Dendritic cell treated with granulocyte-macrophage colony-stimulating factor and Interleukin-4, amounts not matched to agents 40 ng/mL and 50 ng/mL, for 4 days (primary cell): ENCODE results near the gene EXD3.

Experiments used
- H3K27ac Mint-ChIP-seq: one replicate; pipeline ENCODE4 v1.8.0; 2022; ENCODE audit warnings: mild to moderate bottlenecking, mixed read lengths
- H3K27me3 Mint-ChIP-seq: one replicate; pipeline ENCODE4 v1.8.0; 2022; ENCODE audit warnings: mild to moderate bottlenecking, mixed read lengths
- H3K36me3 Mint-ChIP-seq: one replicate; pipeline ENCODE4 v1.8.0; 2022; ENCODE audit warnings: low read depth, mixed read lengths
- H3K4me1 Mint-ChIP-seq: one replicate; pipeline ENCODE4 v1.8.0; 2022; ENCODE audit warnings: low read depth, mixed read lengths
- H3K4me3 Mint-ChIP-seq: one replicate; pipeline ENCODE4 v1.8.0; 2022; ENCODE audit warnings: mild to moderate bottlenecking, moderate library complexity, mixed read lengths
- H3K9me3 Mint-ChIP-seq: one replicate; pipeline ENCODE4 v1.8.0; 2022; ENCODE audit warnings: mixed read lengths
- intact Hi-C: fragments of 100-400 bp; cut with micrococcal nuclease; formaldehyde crosslinking; loops from one replicate; pipeline ENCODE4 v1.15.0; 2022

The EXD3 gene

GRCh38 chr9:137319739-137320551 lies 103.0 kb downstream of the EXD3 start:
- no peaks in the 10 kb centered on the region for H3K9me3 Mint-ChIP-seq
- intact Hi-C loops = no loop called here
- H3K27me3 Mint-ChIP-seq = peaks cover 53% of the 10 kb centered on the region
- no peaks in the 10 kb centered on the region for H3K36me3 Mint-ChIP-seq
- H3K4me3 Mint-ChIP-seq = no peak overlapping the region
- peak overlapping the region; percentile 8 for H3K27ac Mint-ChIP-seq
- H3K4me1 Mint-ChIP-seq = peaks cover 15% of the 10 kb centered on the region

GRCh38 chr9:137319011-137319738 lies 103.8 kb downstream of the EXD3 start:
- H3K27ac Mint-ChIP-seq = no peak overlapping the region
- peaks cover 55% of the 10 kb centered on the region for H3K27me3 Mint-ChIP-seq
- no peak overlapping the region for H3K4me3 Mint-ChIP-seq
- H3K36me3 Mint-ChIP-seq = no peaks in the 10 kb centered on the region
- intact Hi-C loops = no loop called here
- H3K4me1 Mint-ChIP-seq = peaks cover 15% of the 10 kb centered on the region
- H3K9me3 Mint-ChIP-seq = no peaks in the 10 kb centered on the region

- peaks cover 15% of the 10 kb centered on the region for H3K4me1 Mint-ChIP-seq
- H3K36me3 Mint-ChIP-seq = no peaks in the 10 kb centered on the region
- H3K27ac Mint-ChIP-seq = no peak overlapping the region
- peaks cover 57% of the 10 kb centered on the region for H3K27me3 Mint-ChIP-seq
- no peaks in the 10 kb centered on the region for H3K9me3 Mint-ChIP-seq
- no peak overlapping the region for H3K4me3 Mint-ChIP-seq
- intact Hi-C loops = no loop called here
These were observed 104.4 kb downstream of the EXD3 start for GRCh38 chr9:137318602-137319001.

- H3K36me3 Mint-ChIP-seq = no peaks in the 10 kb centered on the region
- peaks cover 58% of the 10 kb centered on the region for H3K27me3 Mint-ChIP-seq
- H3K9me3 Mint-ChIP-seq = no peaks in the 10 kb centered on the region
- no peak overlapping the region for H3K4me3 Mint-ChIP-seq
- intact Hi-C loops = no loop called here
- peaks cover 15% of the 10 kb centered on the region for H3K4me1 Mint-ChIP-seq
- H3K27ac Mint-ChIP-seq = no peak overlapping the region
These were observed 105.0 kb downstream of the EXD3 start for GRCh38 chr9:137317718-137318511.

- H3K27ac Mint-ChIP-seq = peak overlapping the region; percentile 24
These were observed 105.8 kb downstream of the EXD3 start for GRCh38 chr9:137317021-137317717.

GRCh38 chr9:137316012-137316981 lies 106.7 kb downstream of the EXD3 start:
- intact Hi-C loops = no loop called here
- H3K27me3 Mint-ChIP-seq = peaks cover 54% of the 10 kb centered on the region
- no peaks in the 10 kb centered on the region for H3K9me3 Mint-ChIP-seq
- peak overlapping the region; percentile 24 for H3K27ac Mint-ChIP-seq
- H3K4me3 Mint-ChIP-seq = no peak overlapping the region
- H3K36me3 Mint-ChIP-seq = no peaks in the 10 kb centered on the region
- peaks cover 15% of the 10 kb centered on the region for H3K4me1 Mint-ChIP-seq

More at GRCh38 chr9:137317021-137317717, 105.8 kb downstream of the EXD3 start:
- peaks cover 57% of the 10 kb centered on the region for H3K27me3 Mint-ChIP-seq
- H3K36me3 Mint-ChIP-seq = no peaks in the 10 kb centered on the region
- H3K9me3 Mint-ChIP-seq = no peaks in the 10 kb centered on the region
- intact Hi-C loops = no loop called here
- H3K4me1 Mint-ChIP-seq = peaks cover 15% of the 10 kb centered on the region
- no peak overlapping the region for H3K4me3 Mint-ChIP-seq

- no peak overlapping the region for H3K27ac Mint-ChIP-seq
- H3K36me3 Mint-ChIP-seq = no peaks in the 10 kb centered on the region
- intact Hi-C loops = no loop called here
- no peaks in the 10 kb centered on the region for H3K9me3 Mint-ChIP-seq
- H3K4me1 Mint-ChIP-seq = peaks cover 11% of the 10 kb centered on the region
- H3K27me3 Mint-ChIP-seq = peaks cover 49% of the 10 kb centered on the region
- no peak overlapping the region for H3K4me3 Mint-ChIP-seq
These were observed 107.4 kb downstream of the EXD3 start for GRCh38 chr9:137315581-137316011.

- intact Hi-C loops = no loop called here
- Mint-ChIP-seq H3K36me3 (no peaks in the 10 kb centered on the region), H3K27ac (no peak overlapping the region), H3K4me1 (peaks cover 7% of the 10 kb centered on the region), H3K27me3 (peaks cover 53% of the 10 kb centered on the region), H3K4me3 (no peak overlapping the region), H3K9me3 (no peaks in the 10 kb centered on the region)
These were observed 108.1 kb downstream of the EXD3 start for GRCh38 chr9:137314561-137315560.

- Mint-ChIP-seq H3K9me3 (no peaks in the 10 kb centered on the region), H3K4me3 (no peak overlapping the region), H3K27ac (no peak overlapping the region), H3K4me1 (peaks cover 7% of the 10 kb centered on the region), H3K36me3 (no peaks in the 10 kb centered on the region), H3K27me3 (peaks cover 51% of the 10 kb centered on the region)
- intact Hi-C loops = no loop called here
These were observed 108.9 kb downstream of the EXD3 start for GRCh38 chr9:137313956-137314560.

GRCh38 chr9:137313326-137313936 lies 109.5 kb downstream of the EXD3 start:
- H3K27ac Mint-ChIP-seq = no peak overlapping the region
- intact Hi-C loops = no loop called here

GRCh38 chr9:137312852-137313325 lies 110.1 kb downstream of the EXD3 start:
- Mint-ChIP-seq H3K4me3 (no peak overlapping the region), H3K27me3 (peaks cover 54% of the 10 kb centered on the region), H3K27ac (no peak overlapping the region), H3K9me3 (no peaks in the 10 kb centered on the region), H3K4me1 (peaks cover 13% of the 10 kb centered on the region), H3K36me3 (no peaks in the 10 kb centered on the region)
- intact Hi-C loops = no loop called here

More at GRCh38 chr9:137313326-137313936, 109.5 kb downstream of the EXD3 start:
- Mint-ChIP-seq H3K4me1 (peaks cover 7% of the 10 kb centered on the region), H3K27me3 (peaks cover 50% of the 10 kb centered on the region), H3K9me3 (no peaks in the 10 kb centered on the region), H3K36me3 (no peaks in the 10 kb centered on the region), H3K4me3 (no peak overlapping the region)
